Activated CD8-positive, alpha-beta memory T cell treated with anti-CD3 and anti-CD28 coated beads, Interleukin-2, amount 50 U/mL, for 1 hour (primary cell): ENCODE data around the gene C16orf89.
"Not testable (repeated sequence)": the region's sequence is repeated elsewhere in the genome, so short reads cannot be mapped to it uniquely, and the experiment has no call there.

Experiments used
- DNase-seq: peaks from one replicate; pipeline ENCODE4 v3.0.0-alpha.2; 2020; ENCODE audit errors: extremely low read depth

C16orf89 gene

DNA sequence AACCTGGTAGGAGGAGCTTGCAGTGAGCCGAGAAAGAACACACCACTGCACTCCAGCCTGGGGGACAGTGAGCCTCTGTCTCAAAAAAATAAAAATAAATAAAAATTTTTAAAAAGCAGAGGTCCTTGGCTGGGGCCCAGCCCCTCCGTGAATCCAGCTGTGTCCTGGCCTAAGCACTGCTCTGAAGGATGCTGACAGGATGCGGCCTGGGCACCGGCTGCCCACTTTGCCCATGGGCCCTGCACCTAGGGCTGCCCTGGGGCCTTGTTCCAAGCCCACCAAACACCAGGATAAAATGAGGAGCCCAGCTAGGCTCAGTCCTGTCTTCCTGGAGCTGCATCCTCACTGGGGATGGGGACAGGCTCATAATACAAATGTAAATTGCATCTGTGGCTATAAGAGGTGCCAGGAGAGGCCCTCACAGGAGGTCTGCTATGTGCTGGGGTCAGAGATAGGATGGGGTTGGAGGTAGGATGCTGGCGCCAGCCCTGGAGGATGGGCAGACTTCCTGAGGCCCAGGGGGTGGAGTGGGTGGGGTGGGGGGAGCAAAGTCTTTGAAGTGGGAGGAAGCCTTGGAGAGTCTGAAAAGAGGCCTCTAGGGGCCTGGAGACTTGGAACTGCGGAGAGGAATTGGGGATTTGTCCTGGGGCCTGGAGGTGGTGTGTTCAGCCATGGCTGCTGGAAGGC, 6.2 kb downstream of the C16orf89 start:
- no peak for DNase-seq

DNA sequence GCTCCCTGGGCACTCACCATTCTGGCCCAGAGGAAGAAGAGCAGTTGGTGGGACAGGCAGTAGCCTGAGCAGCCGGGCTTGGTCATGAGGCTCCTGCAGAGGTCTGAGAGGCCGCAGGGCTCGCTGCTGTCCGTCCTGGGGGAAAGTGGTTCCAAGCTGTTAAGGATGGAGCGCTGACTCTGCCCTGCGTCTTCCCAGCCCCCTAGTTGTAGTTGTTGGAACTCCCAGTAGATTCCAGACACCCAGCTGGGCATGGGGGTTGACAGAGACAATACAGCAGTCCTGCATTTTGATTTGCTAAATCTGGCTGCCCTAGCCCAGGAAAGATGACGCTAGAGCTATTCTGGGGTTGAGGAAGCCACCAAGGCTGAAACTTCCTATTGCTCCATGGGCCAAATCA, 7.3 kb downstream of the C16orf89 start:
- DNase-seq = no peak

DNA sequence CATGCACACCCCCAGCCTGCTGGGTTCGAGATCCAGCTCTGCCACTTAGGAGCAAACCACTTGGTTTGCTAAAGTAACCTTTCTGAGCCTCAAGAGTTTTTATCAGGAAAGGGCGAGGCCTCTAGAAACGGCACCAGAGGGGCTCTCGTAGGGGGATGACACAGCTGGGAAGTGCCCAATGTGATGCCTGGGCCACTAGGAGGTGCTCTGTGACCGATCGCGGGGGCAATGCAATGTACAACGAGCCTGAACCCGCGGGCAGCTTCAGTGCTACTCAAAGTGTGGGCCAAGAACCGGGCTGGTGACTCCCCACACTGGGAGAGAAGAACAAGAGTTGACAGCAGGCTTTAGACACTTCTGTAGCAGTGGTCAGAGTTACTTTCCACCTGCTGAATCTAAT, 9.4 kb downstream of the C16orf89 start:
- DNase-seq = no peak

DNA sequence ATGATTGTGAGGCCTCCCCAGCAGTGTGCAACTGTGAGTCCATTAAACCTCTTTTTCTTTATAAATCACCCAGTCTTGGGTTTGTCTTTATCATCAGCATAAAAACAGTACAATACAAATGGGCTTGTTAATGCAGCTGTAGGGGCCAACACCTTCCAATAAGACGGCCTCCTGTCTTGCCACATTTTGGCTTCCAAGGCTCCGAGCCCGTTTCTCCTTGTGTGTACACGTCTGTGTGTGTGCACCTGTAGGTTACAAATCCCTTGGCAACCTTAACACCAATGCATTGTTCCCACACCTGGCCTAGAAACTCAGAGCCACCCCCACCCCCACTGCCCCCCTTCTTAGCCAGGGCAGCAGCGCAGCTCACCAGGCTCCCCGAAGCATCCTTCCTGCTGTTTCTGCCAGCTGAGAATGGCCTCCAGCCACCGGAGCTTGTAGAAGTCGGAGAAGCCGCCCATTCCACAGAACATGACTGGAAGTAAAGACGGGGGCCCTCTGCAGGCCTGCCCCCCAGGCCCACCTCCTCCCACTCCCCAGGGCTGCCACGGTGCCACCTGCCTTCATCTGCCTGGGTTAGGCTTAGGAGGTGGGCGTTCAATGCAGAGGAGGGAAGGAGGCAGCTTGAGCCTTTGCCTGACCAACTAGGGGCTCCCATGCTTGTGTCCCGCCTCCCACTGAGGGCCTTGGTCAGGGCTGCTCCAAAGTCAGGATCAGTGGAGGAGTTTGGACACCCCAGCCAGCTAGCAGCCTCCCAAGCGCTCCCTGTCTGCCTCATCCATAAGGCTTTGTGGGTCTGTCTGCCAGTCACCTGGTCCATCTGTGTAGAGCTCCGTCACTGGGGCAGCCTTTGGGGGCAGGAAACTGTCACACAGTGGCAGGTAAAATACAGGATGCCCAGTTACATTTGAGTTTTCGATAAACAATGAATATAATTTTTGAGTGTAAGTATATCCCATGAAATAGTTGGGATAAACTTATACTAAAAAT, 10.6 kb downstream of the C16orf89 start:
- DNase-seq = no peak

DNA sequence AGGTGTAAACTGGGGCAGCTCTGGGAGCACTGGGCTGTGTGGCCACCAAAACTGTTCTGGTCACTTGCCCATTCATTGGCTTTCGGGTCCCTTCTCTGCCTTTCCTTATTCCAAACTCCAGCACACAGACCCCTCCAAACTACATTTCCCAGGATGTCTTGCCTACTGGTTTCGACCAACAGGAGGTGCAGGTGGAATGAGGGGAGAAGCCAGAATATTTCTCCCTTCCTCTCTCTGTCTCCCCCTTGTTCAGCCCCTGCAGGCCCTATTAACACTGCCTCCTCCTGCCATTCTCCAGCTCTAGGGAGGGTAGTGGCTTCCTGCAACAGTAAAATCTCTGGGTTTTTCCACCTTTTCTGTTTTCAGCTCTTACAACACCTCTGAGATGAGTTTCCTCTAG, 18.8 kb downstream of the C16orf89 start:
- DNase-seq = no peak

DNA sequence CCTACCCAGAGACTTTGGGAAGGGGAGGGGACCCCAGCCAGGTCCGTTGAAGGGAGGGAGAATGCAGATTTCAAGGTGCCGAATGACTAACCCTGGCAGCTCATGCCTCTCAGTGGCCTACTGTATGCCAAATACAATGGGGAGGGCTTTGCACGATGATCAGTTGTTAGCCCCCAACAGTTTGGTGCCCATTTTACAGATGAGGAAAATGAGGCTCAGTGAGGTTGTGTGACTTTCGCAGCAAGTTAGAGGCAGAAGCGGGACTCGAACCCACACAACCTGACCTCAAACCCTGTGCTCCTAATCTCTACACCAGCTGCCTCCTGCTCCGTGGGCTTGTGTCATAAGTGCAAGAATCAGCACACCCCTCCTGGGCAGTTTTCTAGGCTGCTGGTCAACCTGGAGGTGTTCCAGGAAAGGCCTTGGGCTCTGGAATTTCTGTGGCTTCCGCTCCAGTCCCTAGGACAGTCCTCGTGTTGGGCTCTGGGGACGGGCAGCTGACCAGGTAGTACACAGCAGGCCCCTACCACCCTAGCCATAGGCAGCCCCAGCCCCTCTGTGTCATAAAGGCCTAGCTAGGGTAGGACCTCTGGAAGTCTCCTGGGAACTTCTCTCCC, 20.1 kb downstream of the C16orf89 start:
- DNase-seq = no peak

DNA sequence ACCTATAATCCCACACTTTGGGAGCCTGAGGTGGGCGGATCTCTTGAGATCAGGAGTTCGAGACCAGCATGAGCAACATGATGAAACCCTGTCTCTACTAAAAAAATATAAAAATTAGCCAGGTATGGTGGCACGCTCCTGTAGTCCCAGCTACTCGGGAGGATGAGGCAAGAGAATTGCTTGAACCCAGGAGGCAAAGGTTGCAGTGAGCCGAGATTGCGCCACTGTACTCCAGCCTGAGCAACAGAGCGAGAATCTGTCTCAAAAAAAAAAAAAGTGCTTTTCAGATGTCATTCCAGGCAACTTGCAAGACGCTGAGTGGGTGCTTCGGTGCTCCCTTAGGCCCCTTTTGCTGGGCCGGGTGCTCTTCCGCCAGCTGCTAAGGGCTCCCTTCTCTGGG, 21.2 kb downstream of the C16orf89 start:
- DNase-seq = not testable (repeated sequence)

DNA sequence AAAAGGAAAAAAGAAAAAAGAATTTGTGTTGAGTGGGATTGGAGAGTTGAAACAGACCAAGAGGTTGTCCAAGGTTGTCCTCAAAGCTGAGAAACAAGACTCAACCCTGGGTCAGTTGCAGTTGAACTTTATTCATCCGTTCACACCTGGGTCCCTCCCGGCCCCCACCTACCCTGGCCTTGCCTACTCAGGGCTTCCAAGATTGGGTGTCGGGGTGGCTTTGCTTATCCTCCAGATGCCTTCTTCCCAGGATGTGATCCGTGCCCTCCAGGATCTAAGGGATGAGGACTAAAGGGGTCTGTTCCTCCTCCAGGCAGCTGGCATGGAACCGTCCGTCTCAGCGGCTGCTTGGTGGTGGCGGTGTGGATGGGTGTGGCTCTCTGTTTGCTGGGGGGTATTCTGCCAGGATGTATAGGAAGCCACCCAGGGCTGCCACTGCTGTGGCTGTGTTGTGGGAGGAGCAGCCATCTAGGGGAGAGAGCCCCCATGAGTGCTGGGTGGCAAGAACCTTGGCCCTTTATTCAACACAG, 21.7 kb downstream of the C16orf89 start:
- no peak for DNase-seq

DNA sequence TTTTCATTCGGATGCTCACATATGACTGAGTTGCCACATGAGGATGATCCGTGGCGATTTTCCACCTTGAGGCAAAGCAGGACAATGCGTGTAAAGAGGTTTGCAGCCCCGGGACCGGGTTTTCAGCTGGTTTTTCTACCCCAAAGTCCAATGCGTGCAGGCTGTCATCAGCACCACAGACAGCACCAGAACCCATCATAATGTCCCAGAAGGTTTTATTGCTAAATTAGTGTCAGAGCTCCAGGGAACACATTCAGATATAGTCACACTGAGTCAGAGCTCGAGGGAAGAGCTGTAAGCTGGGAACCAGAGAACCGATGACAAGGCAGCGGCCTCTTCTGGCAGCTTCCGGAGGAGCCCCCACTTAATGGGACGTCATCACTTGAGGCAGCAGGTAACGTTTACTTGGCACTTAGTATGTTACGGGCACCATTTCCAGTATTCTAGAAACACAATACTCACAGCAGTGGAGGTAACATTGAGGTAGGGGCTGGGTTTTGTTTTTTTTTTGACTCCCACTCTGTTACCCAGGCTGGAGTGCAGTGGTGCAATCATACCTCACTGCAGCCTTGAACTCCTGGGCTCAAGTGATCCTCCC, 23.1 kb downstream of the C16orf89 start:
- no peak for DNase-seq

DNA sequence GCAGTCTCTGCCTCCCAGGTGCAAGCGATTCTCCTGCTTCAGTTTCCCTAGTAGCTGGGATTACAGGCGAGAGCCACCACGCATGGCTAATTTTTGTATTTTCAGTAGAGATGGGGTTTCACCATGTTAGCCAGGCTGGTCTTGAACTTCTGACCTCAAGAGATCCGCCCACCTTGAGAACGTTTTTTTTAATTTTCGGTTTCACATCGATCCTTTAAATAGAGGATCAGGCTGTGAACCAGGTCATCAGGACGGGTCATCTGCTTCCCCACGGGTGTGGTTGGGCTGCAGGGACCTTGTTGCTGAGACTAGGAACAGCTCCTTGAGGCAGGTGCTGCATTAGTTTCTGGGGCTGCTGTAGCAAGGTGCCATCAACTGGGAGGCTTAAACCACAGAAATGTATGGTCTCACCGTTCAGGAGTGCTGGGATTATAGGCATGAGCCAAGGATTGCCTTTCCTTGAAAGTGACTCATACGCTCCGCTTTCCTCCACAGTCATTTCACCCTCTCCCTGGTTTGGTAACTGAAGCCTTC, 24.1 kb downstream of the C16orf89 start:
- DNase-seq = no peak

DNA sequence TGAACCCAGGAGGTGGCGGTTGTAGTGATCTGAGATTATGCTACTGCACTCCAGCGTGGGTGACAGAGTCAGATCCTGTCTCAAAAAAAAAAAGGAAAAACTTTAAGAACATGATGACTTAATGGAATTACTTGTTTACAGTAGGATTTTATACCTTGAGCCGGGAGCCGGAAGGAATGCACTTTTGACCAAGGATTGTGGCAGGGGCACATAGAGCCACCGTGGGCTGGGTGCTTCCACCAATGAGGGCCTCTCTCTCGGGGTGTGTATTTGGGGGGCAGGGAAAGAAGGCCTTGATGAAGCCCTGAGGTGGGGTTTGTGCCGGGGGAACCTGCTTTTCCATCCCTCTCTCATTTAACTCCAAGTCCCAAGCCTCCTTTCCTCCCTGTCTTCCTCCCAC, 25.3 kb downstream of the C16orf89 start:
- DNase-seq = no peak

DNA sequence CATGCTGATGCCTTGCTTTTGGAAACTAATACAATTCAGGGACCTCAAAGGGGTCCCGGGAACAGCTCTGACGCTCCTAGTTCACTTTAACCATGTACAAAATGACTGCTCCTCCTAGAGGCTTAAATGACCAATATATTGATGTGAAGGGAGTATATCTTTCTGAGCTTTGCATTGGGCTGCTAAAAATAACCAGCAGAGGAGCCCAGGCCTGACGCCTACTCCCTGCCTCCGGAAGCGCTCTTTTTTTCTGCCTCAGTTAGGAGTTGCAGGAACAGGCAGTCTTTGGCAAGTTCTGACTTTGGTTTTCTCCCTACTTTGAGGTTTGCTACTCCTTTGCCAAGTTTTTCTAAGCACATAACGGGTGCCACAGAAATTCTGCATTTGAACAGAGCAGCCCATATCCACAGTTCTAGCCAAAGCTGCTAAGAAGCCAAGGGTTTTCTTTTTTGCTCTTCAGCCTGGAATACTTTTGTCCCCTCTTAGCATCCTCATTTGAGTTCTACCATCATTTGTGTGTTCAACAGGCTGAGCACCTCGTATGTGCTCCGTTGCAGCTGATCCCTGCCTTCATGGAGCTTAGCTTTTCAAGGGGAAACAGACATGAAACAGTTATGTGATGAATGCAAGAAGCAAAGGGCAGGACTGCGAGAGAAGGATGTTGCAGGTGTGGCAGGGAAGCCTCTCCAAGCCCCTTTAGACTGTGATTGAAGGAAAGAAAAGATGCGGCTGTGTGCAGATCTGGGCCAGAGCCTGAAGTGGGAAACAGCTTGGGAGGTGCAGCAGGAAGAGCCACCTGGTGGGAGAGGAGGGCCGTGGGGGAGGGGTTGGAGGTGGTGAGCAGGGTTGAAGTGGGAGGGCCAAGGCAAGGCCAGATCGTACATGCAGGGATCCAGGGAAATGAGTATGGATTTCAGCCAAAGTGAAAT, 29.3 kb downstream of the C16orf89 start:
- no peak for DNase-seq

DNA sequence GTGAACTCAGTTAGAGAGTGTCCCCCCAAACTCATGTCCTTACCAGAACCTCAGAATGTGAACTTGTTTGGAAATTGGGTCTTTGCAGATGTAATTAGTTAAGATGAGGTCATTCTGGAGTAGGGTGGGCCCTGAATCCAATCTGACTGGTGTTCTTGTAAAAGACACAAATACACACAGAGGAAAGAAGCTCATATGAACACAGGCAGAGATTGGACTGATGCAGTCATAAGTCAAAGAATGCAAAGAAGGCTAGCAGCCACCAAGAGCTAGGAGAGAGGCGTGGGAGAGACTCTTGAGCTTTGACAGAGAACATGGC, 29.9 kb downstream of the C16orf89 start:
- DNase-seq = no peak

DNA sequence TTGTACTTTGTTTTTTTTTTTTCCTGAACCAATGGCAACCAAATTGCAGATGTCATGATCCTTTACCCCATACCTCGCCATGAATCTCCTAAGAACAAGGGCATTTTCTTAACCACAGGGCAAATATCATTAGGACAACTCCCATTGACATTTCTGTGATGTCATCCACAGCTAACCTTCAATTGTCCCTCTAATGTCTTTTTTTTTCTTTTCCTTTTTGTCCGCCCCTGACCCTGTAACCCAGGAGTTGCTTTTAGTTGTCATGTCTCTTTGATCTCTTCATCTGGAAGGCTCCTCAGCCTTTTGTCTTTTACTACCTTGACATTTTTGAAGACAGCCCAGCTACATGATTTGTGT, 31.6 kb downstream of the C16orf89 start:
- no peak for DNase-seq

DNA sequence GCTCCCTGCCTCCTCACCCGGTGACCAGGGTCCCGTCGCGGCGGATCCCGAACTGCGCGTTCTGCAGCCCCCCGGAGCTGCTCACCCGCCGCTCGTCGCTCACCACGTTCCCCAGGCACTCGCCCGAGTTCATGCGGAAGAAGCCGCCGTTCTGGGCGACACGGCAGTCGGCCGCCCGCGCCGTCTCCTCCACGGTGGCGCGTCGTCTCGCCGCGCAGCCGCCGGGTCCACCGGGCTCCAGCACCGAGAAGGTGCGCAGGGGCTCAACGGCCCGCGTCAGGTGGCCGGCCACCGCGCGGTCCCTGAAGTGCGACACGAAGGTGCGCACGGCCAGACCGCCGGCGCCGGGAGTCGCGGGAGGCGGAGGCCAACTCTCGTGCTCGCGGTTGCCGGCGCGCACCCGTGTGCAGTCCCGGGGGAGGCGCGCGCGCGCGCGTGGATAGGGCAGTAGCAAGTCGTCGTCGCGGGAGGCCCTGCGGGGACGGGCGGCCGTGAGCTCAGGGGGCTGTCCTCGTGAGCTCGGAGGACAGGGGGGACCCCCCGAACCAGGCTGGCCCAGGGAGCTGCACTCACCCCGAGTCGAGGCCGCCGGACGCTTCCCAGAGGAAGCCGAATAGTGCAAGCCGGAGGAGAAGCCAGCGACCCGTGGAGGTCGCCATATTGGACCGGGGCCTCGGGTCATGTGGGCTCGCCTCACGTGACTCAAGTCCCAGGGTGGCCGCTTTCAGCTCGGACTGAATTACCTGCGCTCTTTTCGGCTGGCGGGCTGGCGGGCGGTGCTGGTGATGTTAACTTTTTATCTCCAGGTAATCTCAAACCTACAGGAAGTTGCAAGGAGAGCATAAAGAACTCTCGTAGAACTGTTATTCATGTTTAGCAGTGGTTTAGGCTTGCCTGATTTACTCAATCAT, 32.2 kb downstream of the C16orf89 start, which contains the start of gene NAGPA:
NAGPA (minus strand) TSS at position 680 of the 911 bp plus-strand sequence; CDS start at position 659, 21 bp downstream.
- peak; percentile 37 for DNase-seq

DNA sequence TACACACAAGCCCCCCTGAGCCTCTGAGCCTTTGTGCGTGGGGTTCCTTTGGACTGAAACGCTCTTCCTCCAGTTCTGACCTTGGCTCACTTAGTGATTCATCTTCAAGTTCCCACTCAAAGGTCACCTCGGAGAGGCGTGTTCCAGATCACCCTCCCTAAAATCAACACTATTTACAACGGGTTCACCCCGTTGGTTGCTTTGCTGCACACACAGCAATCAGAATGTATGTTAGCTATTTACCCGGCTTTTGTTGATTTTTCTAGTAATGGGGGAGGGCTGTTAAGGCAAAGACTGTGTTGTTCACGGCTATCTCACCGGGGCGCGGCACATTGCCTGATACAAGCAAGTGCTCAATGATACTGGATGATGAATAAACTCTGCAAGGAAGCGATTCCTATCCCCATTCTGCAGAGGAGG, 33.0 kb downstream of the C16orf89 start:
- no peak for DNase-seq

DNA sequence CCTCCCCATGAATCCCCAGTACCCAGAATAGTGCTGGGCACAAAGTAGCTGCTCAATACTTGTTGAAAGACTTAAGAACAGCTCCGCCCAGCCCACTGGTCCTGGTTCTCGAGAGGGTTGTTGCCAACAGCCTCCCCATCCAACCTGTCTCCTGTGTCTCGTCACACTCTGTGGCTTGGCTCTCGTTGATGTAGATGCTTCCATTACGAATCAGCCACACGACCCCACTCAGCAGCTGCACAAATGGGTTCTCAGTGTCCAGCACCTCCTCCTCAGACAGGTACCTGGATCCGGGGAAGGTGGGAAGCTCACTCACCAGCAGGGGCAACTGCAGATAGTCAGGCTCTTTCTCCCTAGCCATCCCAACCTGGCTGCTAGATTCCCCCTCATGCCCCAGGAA, 34.2 kb downstream of the C16orf89 start:
- no peak for DNase-seq

DNA sequence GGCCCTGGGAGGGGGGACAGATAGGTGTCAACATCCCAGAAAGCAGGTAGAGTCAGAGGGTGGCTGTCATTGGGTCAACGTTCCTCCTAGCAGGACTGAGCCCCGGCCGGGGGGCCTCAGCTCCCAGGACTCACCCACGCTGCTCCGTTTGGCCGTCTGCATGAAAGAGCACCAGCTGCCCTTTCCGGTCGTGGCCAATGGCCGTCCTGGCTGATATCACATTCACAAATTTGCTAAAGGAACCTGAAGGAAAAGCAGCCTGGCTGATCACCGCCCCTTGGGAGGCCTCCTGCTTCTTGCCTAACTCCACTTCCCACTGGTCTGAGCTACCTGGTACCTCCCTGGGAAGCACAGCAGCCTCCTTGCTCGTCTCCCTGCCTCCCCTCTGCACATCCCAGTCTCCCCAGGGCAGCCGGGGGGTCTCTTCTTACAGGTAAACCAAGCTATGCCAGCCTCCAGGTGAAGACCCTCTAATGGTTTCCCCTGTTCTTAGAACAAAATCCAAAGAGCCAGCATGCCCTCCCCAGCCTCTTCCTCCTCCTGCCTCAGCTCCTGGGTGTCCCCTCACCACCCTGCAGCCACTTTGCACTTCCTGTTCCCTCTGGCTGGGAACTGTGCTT, 35.4 kb downstream of the C16orf89 start:
- DNase-seq = no peak

DNA sequence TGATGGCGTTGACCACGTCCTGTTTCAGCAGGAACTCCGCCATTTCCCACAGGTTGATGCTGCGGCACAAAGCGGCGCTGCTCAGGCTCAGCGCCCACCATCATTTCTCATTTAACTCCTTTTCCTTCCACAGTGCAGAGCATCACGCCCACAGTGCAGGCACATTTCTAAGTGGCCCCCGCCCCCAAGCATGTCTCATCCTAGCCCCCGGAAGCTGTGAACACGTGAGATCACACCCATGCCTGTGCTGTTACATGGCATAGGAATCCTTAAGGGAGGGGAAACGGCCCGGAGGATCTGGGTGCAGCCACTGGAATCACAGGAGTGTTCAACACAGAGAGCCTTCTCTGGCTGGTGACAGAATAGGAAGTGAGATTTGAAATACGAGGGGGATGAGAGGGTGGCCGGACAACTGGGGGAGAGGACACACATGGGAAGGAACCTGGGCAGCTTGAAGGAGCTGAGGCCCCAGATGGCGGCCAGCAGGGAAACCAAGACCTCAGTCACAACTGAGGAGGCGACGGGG, 36.7 kb downstream of the C16orf89 start:
- no peak for DNase-seq
